Effector CD8-positive, alpha-beta T cell (primary cell): Measurements from ENCODE around the gene ZC3HAV1.
"Not testable (repeated sequence)": the region's sequence is repeated elsewhere in the genome, so short reads cannot be mapped to it uniquely, and the experiment has no call there.

ENCODE experiments used
- DNase-seq: peaks from one replicate; lab custom pipeline; 2025; lab: John Stamatoyannopoulos, UW

Gene ZC3HAV1

GRCh38 chr7:139086454-139086853 lies 23.1 kb downstream of the ZC3HAV1 start:
- DNase-seq, result no peak

GRCh38 chr7:139084709-139085108 lies 24.8 kb downstream of the ZC3HAV1 start:
- no peak for DNase-seq

- DNase-seq, result no peak
These were observed 27.9 kb downstream of the ZC3HAV1 start for GRCh38 chr7:139081584-139081983.

GRCh38 chr7:139080905-139081304 lies 28.6 kb downstream of the ZC3HAV1 start:
- DNase-seq, result no peak

GRCh38 chr7:139079861-139080260 lies 29.7 kb downstream of the ZC3HAV1 start:
- DNase-seq, result no peak

GRCh38 chr7:139078911-139079310 lies 30.6 kb downstream of the ZC3HAV1 start:
- DNase-seq, result no peak

- no peak for DNase-seq
These were observed 31.1 kb downstream of the ZC3HAV1 start for GRCh38 chr7:139078399-139078798.

- not testable (repeated sequence) for DNase-seq
These were observed 31.8 kb downstream of the ZC3HAV1 start for GRCh38 chr7:139077706-139078105.

- DNase-seq, result no peak
These were observed 33.4 kb downstream of the ZC3HAV1 start for GRCh38 chr7:139075871-139076686.

- DNase-seq, result peak; percentile 51
These were observed 34.4 kb downstream of the ZC3HAV1 start for GRCh38 chr7:139075031-139075652.

- no peak for DNase-seq
These were observed 36.7 kb downstream of the ZC3HAV1 start for GRCh38 chr7:139072796-139073195.

GRCh38 chr7:139071680-139072079 lies 37.8 kb downstream of the ZC3HAV1 start:
- no peak for DNase-seq

GRCh38 chr7:139068544-139069399 lies 40.7 kb downstream of the ZC3HAV1 start:
- DNase-seq, result no peak

GRCh38 chr7:139066315-139066714 lies 43.2 kb downstream of the ZC3HAV1 start:
- DNase-seq, result no peak

GRCh38 chr7:139065323-139065722 lies 44.2 kb downstream of the ZC3HAV1 start:
- no peak for DNase-seq

GRCh38 chr7:139061416-139061815 lies 48.1 kb downstream of the ZC3HAV1 start:
- no peak for DNase-seq

- no peak for DNase-seq
These were observed 48.8 kb downstream of the ZC3HAV1 start for GRCh38 chr7:139060695-139061237.

- DNase-seq, result no peak
These were observed 49.6 kb downstream of the ZC3HAV1 start for GRCh38 chr7:139059905-139060304.

- DNase-seq, result no peak
These were observed 50.6 kb downstream of the ZC3HAV1 start for GRCh38 chr7:139058943-139059342.

- no peak for DNase-seq
These were observed 53.8 kb downstream of the ZC3HAV1 start for GRCh38 chr7:139055674-139056073.

GRCh38 chr7:139054656-139055055 lies 54.9 kb downstream of the ZC3HAV1 start:
- DNase-seq, result not testable (repeated sequence)

GRCh38 chr7:139054101-139054500 lies 55.4 kb downstream of the ZC3HAV1 start:
- no peak for DNase-seq
